SU-DHL-6 (cell line): Measurements from ENCODE around the gene SCRN1.

Source experiments
- H2AFZ ChIP-seq: fragments of 200-600 bp; sonication (generic); 2 replicates; pipeline ENCODE4 v1.6.1; 2014; ENCODE audit warnings: low read depth, mild to moderate bottlenecking, moderate library complexity, mixed read lengths, antibody characterized with exemption, low read length; ENCODE audit not compliant: severe bottlenecking
- H3F3A ChIP-seq: fragments of 200-600 bp; shearing (Covaris generic); 2 replicates; pipeline ENCODE4 v1.6.0; 2016; ENCODE audit warnings: antibody characterized with exemption, mild to moderate bottlenecking; ENCODE audit not compliant: insufficient read depth
- H3K27ac ChIP-seq: fragments of 200-600 bp; sonication (generic); 2 replicates; pipeline ENCODE4 v1.5.1; 2016; ENCODE audit warnings: low read depth, mild to moderate bottlenecking, low read length, moderate library complexity, mixed read lengths
- H3K27me3 ChIP-seq: fragments of 200-600 bp; sonication (generic), shearing (Covaris generic); 2 replicates; pipeline ENCODE4 v1.6.0; 2014; ENCODE audit warnings: mild to moderate bottlenecking, low read length
- H3K36me3 ChIP-seq: fragments of 200-600 bp; sonication (generic); 2 replicates; pipeline ENCODE4 v1.6.1; 2014; ENCODE audit warnings: mild to moderate bottlenecking, low read length, mixed read lengths
- H3K4me2 ChIP-seq: fragments of 300-600, 200-600 bp; shearing (Covaris generic), sonication (generic); 2 replicates; pipeline ENCODE4 v1.6.0; 2014; ENCODE audit warnings: low read length, low read depth, mild to moderate bottlenecking; ENCODE audit not compliant: poor library complexity, severe bottlenecking
- H3K4me3 ChIP-seq: fragments of 200-600 bp; sonication (generic); 2 replicates; pipeline ENCODE4 v1.5.1; 2014; ENCODE audit warnings: antibody characterized with exemption, low read length, mild to moderate bottlenecking, mixed read lengths; ENCODE audit not compliant: insufficient read depth, poor library complexity, severe bottlenecking
- H3K79me2 ChIP-seq: fragments of 200-600 bp; sonication (generic); 2 replicates; pipeline ENCODE4 v1.6.1; 2014; ENCODE audit warnings: mild to moderate bottlenecking, low read length, moderate library complexity; ENCODE audit not compliant: insufficient read depth
- H3K9ac ChIP-seq: fragments of 200-600 bp; sonication (generic); 2 replicates; pipeline ENCODE4 v1.7.0; 2014; ENCODE audit warnings: mild to moderate bottlenecking, low read length
- H3K9me2 ChIP-seq: fragments of 200-600 bp; sonication (generic); replicated peaks from 2 replicates; pipeline ENCODE4 v1.6.1; 2014; ENCODE audit warnings: low read length; ENCODE audit not compliant: insufficient read depth
- H3K9me3 ChIP-seq: fragments of 200-600 bp; sonication (generic); 2 replicates; pipeline ENCODE4 v1.6.1; 2014; ENCODE audit warnings: low read length, mixed read lengths; ENCODE audit not compliant: insufficient read depth
- H4K20me1 ChIP-seq: fragments of 200-600 bp; sonication (generic); 2 replicates; pipeline ENCODE4 v1.6.1; 2014; ENCODE audit warnings: low read depth, mild to moderate bottlenecking, antibody characterized with exemption, low read length, moderate library complexity, mixed read lengths
- CTCF ChIP-seq: fragments of 200-600 bp; sonication (generic); IDR thresholded peaks from one replicate; pipeline ENCODE4 v1.5.1; 2017; ENCODE audit warnings: antibody characterized with exemption, mild to moderate bottlenecking, low read length, moderate library complexity; ENCODE audit not compliant: insufficient read depth, poor library complexity, severe bottlenecking
- EZH2phosphoT487 ChIP-seq: fragments of 200-600 bp; sonication (generic), shearing (Covaris generic); conservative IDR thresholded peaks from 2 replicates; pipeline ENCODE4 v1.6.1; 2018; ENCODE audit warnings: mild to moderate bottlenecking, antibody characterized with exemption, low read length, moderate library complexity, mixed read lengths

SCRN1 gene

GRCh38 chr7:29890251-29890650, 99.3 kb downstream of the SCRN1 start:
- H3K9me3 ChIP-seq, result no peaks in the 10 kb centered on the region
- no peak overlapping the region for H3K4me2 ChIP-seq
- H3K9ac ChIP-seq, result no peak overlapping the region
- no peak overlapping the region for H3K27ac ChIP-seq
- H2AFZ ChIP-seq, result no peak overlapping the region
- no peak overlapping the region for H3K4me3 ChIP-seq
- H3F3A ChIP-seq, result no peaks in the 10 kb centered on the region
- no peaks in the 10 kb centered on the region for H3K27me3 ChIP-seq
- H3K36me3 ChIP-seq, result no peaks in the 10 kb centered on the region
- no peak for TF ChIP-seq EZH2phosphoT487
- no peak for TF ChIP-seq CTCF
- H4K20me1 ChIP-seq, result no peaks in the 10 kb centered on the region
- H3K9me2 ChIP-seq, result no peaks in the 10 kb centered on the region
- no peaks in the 10 kb centered on the region for H3K79me2 ChIP-seq

- H3K9me2 ChIP-seq, result no peaks in the 10 kb centered on the region
- H3F3A ChIP-seq, result no peaks in the 10 kb centered on the region
- H3K9ac ChIP-seq, result no peak overlapping the region
- TF ChIP-seq CTCF, result no peak
- no peak for TF ChIP-seq EZH2phosphoT487
- H4K20me1 ChIP-seq, result no peaks in the 10 kb centered on the region
- no peaks in the 10 kb centered on the region for H3K36me3 ChIP-seq
- H3K9me3 ChIP-seq, result no peaks in the 10 kb centered on the region
- H3K27me3 ChIP-seq, result no peaks in the 10 kb centered on the region
- H3K4me3 ChIP-seq, result no peak overlapping the region
- no peaks in the 10 kb centered on the region for H3K79me2 ChIP-seq
- H3K4me2 ChIP-seq, result no peak overlapping the region
- no peak overlapping the region for H2AFZ ChIP-seq
- no peak overlapping the region for H3K27ac ChIP-seq
Measured at GRCh38 chr7:29889288-29889687, 100.3 kb downstream of the SCRN1 start.

- H3K79me2 ChIP-seq, result no peaks in the 10 kb centered on the region
- H3K4me2 ChIP-seq, result no peak overlapping the region
- H3K9me3 ChIP-seq, result no peaks in the 10 kb centered on the region
- no peak overlapping the region for H3K4me3 ChIP-seq
- no peak overlapping the region for H2AFZ ChIP-seq
- no peaks in the 10 kb centered on the region for H4K20me1 ChIP-seq
- H3K9ac ChIP-seq, result no peak overlapping the region
- H3F3A ChIP-seq, result no peaks in the 10 kb centered on the region
- H3K27ac ChIP-seq, result no peak overlapping the region
- H3K9me2 ChIP-seq, result no peaks in the 10 kb centered on the region
- no peaks in the 10 kb centered on the region for H3K36me3 ChIP-seq
- no peak for TF ChIP-seq CTCF
- no peak for TF ChIP-seq EZH2phosphoT487
- H3K27me3 ChIP-seq, result no peaks in the 10 kb centered on the region
Measured at GRCh38 chr7:29888006-29888405, 101.6 kb downstream of the SCRN1 start.

- no peaks in the 10 kb centered on the region for H3K36me3 ChIP-seq
- no peak overlapping the region for H3K4me2 ChIP-seq
- H3K79me2 ChIP-seq, result no peaks in the 10 kb centered on the region
- no peak for TF ChIP-seq EZH2phosphoT487
- no peak for TF ChIP-seq CTCF
- H3K9ac ChIP-seq, result no peak overlapping the region
- H3K27me3 ChIP-seq, result no peaks in the 10 kb centered on the region
- no peak overlapping the region for H3K4me3 ChIP-seq
- H3K27ac ChIP-seq, result no peak overlapping the region
- no peaks in the 10 kb centered on the region for H3K9me3 ChIP-seq
- no peaks in the 10 kb centered on the region for H4K20me1 ChIP-seq
- no peaks in the 10 kb centered on the region for H3K9me2 ChIP-seq
- no peak overlapping the region for H2AFZ ChIP-seq
- H3F3A ChIP-seq, result no peaks in the 10 kb centered on the region
Measured at GRCh38 chr7:29886827-29887226, 102.8 kb downstream of the SCRN1 start.
